HG03064 (cell line): ENCODE results near the gene ZNF541.
"Not testable (repeated sequence)": the region's sequence is repeated elsewhere in the genome, so short reads cannot be mapped to it uniquely, and the experiment has no call there.

Experiments used
- ATAC-seq: cut with Tn5 transposase; IDR thresholded peaks from one replicate; pipeline ENCODE4 v1.9.1; 2021; ENCODE audit warnings: low read depth; ENCODE audit not compliant: unreplicated experiment

ZNF541 gene

DNA sequence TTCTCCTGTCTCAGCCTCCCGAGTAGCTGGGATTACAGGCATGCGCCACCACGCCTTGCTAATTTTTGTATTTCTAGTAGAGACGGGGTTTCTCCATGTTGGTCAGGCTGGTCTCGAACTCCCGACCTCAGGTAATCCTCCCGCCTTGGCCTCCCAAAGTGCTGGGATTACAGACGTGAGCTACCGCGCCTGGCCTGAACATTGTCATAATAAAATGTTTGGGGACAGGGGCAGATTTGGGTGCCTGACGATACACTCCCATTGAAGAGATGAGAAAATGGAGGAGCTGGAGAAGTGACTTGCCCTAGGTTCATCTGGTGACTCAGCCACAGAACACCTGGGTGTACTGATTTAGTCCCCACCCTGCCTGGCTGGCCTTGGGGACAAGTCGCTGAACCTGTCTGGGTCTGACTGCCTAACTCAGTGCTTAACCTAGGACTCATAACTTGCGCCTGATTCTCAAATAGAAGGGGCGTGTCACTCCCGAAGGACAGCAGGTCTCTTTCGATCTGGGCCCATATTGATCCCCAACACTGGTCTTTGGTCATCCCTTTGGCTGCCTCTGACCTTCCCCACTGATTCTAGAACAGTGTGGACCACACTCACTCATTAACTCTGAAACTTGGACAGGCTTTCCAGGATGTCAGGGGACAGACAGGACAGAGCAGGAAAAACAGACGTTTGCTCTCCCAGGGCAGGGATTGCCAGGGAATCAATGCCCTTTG is 28.4 kb upstream of the ZNF541 start:
- ATAC-seq: no peak

DNA sequence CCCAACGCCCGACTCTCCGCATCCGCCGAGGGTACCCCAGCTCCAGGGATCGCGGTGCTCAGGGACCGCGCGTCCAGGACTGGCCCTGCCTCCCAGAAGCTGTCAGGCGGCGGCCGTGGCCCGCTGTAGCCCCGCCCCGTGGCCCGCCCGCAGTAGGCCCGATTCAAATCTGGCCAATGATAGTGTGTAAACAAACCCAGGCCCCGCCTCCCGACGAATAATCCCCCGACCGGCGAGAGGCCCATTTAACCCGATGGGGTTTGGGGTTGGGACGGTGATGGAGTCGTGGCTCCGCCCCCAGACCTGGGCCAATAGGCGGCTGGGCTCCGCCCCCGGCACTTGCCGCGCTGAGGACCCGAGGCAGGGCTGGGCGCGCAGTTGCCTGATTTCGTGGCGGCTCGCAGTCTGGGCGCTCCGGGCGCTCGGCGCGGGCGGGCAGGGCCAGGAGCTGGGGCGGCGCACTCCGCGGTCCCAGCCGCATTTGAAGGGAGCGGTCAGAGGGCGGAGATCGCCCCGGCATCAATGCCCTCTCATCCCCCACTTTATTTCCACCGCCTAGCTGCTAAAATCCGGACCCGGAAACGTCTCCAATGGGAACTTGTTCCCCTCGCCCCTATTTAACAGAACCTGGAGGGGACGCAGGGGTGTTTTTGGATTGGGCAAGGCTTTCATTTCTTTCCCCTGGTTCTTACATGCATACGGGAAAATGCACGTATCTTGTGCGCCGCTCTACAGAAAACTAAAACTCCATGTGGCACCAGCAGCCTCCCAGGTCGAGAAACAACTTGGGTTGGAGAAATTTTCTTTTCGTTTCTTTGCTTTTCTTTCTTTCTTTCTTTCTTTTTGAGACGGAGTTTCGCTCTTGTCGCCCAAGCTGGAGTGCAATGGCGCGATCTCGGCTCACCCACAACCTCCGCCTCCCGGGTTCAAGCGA is 27.6 kb upstream of the ZNF541 start:
- ATAC-seq: peak; percentile 88

DNA sequence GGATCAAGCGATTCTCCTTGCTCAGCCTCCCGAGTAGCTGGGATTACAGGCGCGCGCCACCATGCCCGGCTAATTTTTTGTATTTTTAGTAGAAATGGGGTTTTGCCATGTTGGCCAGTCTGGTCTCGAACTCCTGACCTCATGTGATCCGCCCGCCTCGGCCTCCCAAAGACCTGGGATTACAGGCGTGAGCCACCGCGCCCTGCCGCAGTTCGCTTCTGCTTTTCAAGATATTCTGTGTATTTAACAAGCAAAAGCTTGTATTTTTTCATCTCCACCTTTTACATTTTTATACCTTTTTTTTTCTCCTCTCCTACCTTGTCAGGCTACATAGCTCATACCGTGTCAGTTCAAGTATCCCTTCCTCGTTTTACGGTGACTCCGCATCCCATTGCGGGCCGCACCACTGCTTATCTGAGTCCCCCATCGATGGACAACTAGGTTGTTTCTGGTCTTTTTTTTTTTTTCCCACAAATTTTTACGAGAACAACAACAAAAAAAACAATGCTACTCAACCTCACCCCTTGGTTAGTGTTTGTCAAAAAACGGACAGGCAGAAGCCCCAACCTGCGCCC is 26.8 kb upstream of the ZNF541 start:
- not testable (repeated sequence) for ATAC-seq

DNA sequence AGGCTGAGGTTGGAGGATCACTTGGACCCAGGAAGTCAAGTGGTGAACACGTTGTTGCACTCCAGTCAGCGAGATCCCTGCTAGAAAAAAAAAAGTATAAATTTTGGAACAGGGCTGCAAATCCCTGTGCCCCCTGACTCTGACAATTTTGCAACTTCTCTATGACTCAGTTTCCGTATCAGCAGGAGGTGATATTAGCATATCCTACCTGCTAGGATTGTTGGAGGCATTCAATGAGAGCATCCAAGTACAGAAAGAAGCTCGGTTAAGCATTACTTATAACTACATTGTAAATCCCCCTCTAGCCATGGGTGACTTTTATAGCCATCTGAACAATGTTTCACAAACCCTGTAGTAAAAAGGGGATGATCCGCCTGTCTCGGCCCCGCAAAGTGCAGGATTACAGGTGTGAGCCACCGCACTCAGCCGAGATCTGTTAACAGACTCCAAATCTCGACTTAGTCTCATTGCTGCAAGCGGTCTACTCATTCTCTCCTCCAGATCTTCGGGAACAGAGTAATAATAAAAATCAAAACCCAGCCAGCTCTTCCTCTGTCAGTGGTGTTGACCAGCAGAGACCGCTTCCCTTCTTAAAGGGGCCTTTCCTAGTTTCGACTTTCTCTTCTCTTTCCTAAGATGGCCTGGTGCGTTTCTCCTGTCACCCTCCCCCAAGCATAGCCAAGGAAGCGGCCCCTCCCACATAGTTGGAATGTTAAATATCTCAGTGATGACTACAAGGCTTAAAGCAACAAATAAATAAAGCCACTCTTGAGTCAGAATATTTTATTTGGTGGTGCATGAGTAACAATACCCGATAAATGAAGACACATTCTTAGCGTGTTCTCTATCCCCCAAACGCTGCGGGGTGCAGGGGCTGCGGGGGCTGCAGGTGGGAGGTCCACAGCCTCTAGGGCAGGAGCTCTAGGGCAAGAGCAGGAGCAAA is 25.7 kb upstream of the ZNF541 start:
- ATAC-seq: no peak

DNA sequence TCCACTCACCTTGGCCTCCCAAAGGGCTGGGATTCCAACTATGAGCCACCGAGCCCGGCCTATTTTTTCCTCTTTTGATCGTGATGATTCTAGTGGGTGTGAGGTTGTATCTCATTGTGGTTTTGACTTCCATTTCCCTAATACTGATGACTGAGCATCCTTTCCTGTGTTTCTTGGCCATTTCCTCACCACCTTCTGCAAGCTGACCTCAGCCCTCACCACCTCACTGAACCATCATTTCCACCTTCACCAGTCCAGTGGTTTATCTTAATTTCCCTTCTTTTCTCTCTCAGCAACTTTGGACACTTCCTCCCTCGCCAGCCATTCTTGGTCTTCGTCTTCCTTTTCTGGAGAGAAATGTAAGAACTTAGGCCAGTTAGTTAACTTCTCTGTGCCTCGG is 23.0 kb upstream of the ZNF541 start:
- no peak for ATAC-seq

DNA sequence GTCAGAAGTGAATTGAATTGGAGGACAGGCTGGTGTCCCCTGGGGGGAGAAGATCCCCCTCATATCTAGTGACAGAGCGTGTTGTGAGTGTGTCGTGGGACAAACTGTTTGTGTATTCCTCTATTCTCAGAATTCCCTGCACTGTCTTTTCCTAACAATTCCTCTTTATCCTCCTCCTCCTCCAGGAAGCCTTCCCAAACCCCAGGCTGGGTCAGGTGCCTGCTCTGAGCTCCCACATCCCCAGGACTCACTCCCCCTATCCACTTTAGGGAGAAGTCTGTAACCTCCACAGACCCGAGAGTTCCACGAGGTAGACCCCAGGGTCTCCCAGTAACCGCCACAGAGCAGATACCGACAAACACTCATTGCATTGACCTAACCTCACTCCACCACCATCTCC is 20.9 kb upstream of the ZNF541 start:
- no peak for ATAC-seq

DNA sequence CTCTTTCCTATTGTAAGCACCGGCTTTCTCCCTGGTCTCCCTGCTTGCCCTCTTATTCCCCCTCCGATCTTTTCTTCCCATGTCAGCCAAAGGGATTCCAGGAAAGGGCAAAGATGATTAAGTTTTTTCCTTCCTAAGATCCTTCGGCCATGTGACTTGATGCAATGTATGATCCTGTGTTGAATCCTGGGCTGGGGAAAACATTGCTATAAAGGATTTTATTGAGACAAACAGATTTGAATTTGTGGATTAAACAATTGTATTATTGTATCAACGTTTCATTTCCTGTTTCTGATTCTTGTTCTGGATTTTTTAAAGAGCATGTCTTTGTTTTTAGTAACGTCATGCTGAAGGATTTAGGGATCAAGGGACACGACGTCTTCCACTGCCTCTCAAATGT is 16.9 kb upstream of the ZNF541 start:
- ATAC-seq: no peak

DNA sequence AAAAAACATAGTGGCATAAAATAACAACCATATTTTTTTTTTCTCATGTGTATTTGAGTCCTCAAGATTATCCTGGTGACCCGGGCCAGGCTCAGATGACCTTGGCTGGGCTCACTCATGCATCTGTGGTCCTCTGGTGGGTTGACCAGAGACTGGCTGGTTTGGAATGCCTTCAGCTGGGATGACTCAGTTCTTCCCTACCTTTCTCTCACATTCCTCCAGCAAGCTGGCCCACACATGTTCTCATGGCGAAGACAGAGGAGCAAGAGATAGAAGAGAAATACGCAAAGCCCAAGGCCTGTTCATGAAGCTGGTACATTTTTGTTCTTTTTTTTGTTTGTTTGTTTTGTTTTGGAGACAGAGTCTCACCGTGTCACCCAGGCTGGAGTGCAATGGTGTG is 14.3 kb upstream of the ZNF541 start:
- ATAC-seq: no peak

DNA sequence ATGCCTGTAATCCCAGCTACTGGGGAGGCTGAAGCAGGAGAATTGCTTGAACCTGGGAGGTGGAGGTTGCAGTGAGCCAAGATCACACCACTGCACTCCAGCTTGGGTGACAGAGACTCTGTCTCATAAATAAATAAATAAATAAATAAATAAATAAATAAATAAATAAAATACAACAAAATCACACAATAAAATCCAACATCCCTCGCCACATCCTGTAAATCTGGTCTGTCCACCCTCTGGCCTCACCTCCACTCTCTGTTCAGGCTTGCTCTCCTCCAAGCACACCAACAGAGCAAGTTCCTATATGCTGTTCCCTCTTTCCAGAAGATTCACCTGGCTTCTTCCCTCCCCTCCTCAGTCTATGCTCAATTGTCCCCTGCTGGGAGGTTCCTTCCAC is 10.2 kb upstream of the ZNF541 start:
- ATAC-seq: not testable (repeated sequence)

DNA sequence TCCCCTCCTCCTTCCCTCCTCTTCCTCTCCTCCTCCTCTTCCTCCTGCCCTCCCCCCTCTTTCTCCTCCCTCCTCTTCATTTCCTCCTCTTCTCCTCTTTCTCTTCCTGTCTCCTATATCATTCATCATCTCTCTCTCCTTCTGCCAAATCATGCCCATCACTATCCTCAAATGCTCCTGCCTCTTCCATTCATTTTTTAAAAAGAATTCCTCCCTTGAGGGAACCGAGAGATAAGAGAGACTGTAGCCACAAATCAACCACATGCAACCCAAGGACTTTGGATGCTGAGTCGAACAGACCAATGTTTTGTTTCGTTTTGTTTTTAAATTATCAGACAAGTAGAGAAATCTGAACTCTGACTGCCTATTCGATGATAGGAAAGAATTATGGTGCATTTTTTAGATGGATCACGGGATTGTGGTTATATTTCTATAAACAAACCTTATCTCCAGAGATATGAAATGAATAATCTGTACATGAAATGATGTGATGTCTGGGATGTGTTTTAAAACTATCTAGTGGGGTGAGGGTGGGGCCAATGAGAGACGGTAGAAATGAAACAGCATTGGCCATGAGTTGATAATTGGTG is 9.5 kb upstream of the ZNF541 start:
- ATAC-seq: no peak

DNA sequence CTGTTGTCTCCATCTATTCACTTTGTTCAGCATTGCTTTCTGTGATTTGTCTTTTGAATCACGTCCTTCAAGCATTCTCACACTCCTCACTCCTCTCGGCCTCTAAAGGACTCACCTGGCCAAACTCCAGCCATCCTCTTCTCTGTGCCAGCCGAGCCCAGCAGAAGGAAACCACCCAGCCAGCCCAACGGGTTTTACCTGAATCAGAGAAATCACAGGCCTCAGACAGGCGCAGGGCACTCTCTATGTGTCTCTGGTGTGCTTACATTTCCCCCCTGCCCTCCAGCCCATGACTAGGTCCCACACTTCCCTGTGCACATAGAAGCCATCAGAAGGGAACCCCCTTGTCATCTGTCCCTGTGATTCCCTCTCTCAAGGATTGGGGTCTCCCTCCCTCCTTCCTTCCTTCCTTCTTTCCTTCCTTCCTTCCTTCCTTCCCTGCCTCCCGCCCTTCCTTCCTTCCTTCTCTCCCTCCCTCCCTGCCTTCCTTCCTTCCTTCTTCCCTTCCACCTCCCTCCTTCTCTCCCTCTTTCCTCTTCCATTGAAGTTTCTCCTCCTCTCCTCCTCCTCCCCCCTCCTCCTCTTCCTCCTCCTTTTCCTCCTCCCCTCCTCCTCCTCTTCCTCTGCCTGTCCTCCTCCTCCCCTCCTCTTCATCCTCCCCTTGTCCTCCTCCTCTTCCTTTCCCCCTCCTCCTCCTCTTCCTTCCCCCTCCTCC is 8.8 kb upstream of the ZNF541 start:
- no peak for ATAC-seq

DNA sequence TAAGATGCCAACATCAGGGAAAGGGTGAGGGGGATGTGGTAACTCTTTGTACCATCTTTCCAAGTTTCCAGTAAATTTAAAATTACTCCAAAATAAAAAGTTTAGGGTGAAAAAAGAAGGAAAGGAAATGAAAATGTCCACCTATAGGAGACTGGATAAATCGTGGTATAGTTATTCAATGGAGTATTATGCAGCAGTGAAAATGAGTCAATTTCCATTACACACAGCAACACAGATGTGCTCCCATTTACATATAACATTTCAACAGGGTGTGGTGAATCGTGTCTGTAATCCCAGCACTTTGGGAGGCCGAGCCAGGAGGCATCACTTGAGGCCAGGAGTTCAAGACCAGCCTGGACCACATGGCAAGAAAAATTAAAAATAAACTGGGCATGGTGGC is 7.4 kb upstream of the ZNF541 start:
- ATAC-seq: no peak

DNA sequence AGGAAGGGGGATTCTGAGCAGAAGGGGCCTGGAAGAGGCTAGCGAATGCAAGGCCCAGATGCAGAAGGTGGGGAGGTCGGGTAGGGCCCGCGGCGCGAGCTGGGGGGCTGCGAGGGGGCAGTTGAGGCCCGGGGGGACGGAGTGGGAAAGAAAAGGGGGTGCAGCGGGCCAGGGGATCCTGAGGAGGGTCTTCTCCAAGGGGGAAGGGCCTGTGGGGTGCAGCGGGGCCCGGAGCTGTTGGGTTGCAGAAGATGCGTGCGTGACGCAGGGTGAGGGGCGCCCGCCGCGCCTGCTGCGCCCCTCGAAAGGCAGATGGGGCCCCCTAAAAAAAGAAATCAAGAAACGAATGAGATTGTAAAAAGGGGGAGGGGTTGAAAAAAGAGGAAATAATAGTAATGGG is 313 bp downstream of the ZNF541 start:
- no peak for ATAC-seq

DNA sequence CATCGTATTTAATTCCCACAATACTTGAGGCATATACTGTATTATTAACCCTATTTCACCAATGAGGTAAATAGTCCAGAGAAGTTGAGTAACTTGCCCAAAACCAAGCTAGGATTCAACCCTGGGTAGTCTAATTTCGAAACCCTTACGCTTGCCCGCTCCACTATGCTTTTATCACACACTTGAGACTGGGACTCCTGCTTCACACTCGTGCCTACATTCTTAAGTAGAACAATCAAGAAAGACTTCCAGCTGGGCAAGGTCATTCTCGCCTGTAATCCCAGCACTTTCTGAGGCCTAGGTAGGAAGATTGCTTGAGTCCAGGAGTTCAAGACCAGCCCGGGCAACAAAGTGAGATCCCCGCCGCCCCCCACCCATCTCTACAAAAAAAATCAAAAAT is 3.6 kb downstream of the ZNF541 start:
- ATAC-seq: no peak

DNA sequence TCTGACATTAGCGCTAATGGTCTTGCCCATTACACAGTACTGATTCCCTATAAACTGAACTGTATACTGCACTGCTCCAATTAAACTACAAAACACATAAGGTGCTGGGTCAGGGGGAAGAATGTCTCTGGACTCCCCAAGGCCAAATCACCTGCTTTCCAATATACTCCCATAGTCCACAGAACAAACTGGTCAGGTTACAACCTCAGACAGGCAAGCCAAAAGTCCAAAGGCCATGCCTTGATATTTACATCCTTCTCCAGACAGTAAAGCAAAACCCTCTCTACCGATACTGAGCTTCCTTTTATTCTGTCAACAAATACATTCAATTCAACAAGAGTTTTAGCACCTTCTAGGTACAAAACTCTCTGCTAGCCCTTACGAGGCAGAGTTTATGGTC is 8.9 kb downstream of the ZNF541 start:
- no peak for ATAC-seq

DNA sequence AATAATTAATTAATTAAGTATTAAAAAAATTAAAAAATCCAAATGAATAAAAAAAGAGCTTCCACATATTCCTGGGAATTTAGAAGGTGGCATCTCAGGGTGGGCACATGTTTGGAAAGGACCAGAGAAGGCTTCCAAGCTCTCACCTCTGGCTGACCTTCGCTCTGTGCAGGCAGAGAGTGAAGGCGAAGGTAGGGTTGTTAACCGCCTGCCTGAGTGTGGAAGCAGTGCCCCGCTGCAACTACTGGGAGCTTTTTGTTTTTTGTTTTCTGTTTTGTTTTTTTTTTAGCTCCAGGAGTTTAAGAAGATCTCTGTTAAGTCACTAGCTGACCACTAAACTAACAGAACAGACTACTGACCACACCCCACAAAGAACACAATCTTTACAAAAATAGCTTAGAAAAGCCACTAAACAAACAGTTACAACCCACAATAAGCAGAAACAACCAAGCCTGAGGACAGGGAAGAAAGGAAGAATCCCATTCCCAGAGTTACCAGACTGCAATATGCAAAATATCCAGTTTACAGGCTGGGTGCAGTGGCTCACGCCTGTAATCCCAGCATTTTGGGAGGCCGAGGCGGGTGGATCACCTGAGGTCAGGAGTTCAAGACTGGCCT is 11.4 kb downstream of the ZNF541 start:
- no peak for ATAC-seq

DNA sequence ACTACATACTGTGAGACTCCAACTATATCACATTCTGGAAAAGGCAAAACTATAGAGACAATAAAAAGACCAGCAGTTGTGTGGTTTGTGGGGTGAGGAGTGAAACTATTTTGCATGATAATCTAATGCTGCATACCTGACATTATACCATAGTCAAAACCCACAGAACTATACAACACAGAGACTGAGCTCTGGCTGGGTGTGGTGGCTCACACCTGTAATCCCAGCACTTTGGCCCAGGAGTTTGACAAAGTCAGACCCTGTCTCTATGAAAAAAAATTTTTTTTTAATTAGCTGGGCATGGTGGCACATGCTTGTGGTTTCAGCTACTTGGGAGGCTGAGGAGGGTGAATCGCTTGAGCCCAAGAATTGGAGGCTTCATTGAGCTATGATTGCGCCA is 11.9 kb downstream of the ZNF541 start:
- ATAC-seq: no peak

DNA sequence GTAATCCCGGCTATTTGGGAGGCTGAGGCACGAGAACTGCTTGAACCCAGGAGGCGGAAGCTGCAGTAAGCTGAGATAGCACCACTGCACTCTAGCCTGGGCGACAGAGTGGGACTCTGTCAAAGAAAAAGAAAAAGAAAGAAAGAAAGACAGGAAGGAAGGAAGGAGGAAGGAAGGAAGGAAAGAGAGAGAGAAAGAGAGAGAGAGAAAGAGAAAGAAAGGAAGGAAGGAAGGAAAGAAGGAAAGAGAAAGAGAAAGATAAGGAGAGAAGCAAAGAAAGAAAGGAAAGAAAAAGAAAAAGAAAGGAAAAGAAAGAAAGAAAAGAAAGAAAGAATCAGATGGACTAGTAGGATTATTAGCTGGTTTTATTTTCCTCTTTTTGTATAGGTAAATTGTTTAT is 22.8 kb downstream of the ZNF541 start:
- no peak for ATAC-seq

DNA sequence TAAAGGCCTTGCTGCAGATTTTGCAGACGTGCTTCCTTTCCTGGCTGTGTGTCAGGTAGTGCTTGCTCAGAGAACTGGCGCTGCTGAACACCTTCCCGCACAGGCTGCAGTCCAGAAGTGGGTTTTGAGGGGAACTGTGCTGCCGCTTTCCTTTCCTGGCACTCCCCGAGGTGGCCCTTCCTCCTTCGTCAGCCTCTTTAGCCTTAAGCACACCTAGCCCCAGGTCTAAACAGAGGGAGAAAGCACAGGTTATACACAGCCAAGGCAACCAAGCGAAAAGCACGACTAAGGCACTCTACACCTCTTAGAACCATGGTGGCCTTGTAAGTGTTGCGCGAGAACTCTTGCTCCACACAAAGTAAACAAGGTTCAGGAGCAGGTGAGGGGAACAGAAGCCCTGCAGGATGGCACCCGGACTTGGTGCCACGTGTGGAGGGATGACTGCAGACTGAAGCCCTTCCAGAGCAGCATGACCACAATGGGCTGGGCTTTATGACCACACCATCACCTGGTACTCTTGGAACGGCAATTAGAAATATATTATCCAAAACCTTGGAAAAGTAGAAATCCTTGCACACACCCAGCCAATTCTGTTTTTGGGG is 23.6 kb downstream of the ZNF541 start:
- no peak for ATAC-seq
